ENCODE measurements around the gene CTPS1. TPM values are rescaled to one million over a fixed set of nuclear protein-coding genes. Genes with fewer than 3 reads are reported as not detected.

The CTPS1 gene
- total RNA-seq, 4 donors from 2014 or later: 19.6 to 47.4 (median 36.5) TPM

DNA sequence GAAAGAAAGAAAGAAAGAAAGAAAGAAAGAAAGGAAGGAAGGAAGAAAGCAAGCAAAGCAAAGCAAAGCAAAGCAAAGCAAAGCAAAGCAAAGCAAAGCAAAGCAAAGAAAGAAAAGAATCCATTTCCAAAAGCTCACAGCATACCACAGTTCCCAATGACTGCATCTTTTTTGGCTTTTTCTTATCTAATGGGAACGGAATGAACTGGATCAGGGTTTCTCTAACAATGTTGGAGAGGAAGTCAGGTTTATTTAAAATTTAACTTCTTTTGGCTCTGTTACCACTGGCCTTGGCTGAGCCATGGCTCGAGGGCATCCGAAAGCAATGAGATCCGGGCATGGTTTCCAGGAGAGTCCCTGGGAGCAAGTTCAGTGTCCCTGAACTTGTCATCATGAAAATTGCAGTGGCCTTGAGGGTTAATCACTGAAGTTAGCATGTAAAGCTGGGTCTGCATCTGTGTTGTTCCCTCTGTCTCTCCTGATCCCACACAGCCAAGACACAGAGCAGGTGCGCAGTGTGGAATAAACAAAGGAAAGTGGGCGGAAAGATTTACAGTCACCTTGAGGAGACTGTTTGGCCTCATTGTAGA is 34.6 kb upstream of the CTPS1 start:
- peaks cover 0 to 7% (median 0%) of the 10 kb centered on the region in 3 donors for H3K9me3 ChIP-seq
- peak; percentile 46 for TF ChIP-seq POLR2AphosphoS5 (IDR thresholded peaks at IDR 0.05)
- TF ChIP-seq, protein P1, sequence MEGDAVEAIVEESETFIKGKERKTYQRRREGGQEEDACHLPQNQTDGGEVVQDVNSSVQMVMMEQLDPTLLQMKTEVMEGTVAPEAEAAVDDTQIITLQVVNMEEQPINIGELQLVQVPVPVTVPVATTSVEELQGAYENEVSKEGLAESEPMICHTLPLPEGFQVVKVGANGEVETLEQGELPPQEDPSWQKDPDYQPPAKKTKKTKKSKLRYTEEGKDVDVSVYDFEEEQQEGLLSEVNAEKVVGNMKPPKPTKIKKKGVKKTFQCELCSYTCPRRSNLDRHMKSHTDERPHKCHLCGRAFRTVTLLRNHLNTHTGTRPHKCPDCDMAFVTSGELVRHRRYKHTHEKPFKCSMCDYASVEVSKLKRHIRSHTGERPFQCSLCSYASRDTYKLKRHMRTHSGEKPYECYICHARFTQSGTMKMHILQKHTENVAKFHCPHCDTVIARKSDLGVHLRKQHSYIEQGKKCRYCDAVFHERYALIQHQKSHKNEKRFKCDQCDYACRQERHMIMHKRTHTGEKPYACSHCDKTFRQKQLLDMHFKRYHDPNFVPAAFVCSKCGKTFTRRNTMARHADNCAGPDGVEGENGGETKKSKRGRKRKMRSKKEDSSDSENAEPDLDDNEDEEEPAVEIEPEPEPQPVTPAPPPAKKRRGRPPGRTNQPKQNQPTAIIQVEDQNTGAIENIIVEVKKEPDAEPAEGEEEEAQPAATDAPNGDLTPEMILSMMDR (IDR thresholded peaks at IDR 0.05): no peak
- H3K4me3 ChIP-seq: no peak overlapping the region
- no peaks in the 10 kb centered on the region for H3K27me3 ChIP-seq
- WGBS, 2 donors (ENCODE audit: low coverage in 1 of 2): 23 to 42% methylated on average over 2 to 6 of the region's 6 CpGs
- H3K36me3 ChIP-seq: no peaks in the 10 kb centered on the region
- H3K27ac ChIP-seq: peak overlapping the region; percentile 82 to 90 (median 86)
- peak; percentile 82 for ATAC-seq
- H3K4me1 ChIP-seq: peaks cover 0 to 33% (median 5%) of the 10 kb centered on the region in 3 donors

DNA sequence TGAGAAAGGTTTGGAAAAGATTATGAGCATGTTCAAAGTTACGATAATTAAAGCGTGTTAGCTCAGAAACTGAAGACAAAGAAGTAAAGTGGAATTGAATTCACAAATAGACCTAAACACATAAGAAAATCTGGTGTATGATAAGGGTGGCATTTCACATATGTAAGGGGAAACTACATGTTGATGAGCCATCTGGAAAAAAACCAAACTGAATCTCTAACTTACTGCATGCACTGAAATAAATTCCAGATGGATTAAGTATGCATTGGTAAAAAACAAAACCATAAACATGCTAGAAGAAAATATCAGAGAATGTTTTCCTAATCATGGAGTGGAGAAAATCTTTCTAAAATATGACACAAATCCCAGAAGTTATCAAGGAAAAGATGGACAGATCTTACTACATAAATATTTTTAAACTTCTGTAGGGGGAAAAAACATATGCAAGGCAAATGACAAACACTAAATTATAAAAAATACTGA is 34.0 kb upstream of the CTPS1 start:
- Histone ChIP-seq H3K27ac (peak overlapping the region; percentile 82 to 90 (median 86)), H3K27me3 (no peaks in the 10 kb centered on the region), H3K4me3 (no peak overlapping the region), H3K36me3 (no peaks in the 10 kb centered on the region), H3K9me3 (peaks cover 0 to 7% (median 0%) of the 10 kb centered on the region in 3 donors), H3K4me1 (peaks cover 0 to 33% (median 5%) of the 10 kb centered on the region in 3 donors)
- TF ChIP-seq, protein P1 (IDR thresholded peaks at IDR 0.05): no peak
- TF ChIP-seq POLR2AphosphoS5 (IDR thresholded peaks at IDR 0.05): no peak
- no peak for TF ChIP-seq POLR2A (IDR thresholded peaks at IDR 0.05)
- no peak for TF ChIP-seq EP300 (IDR thresholded peaks at IDR 0.05)
- 23 to 29% methylated on average over 2 of the region's 2 CpGs for WGBS, 2 donors (ENCODE audit: low coverage in 1 of 2)
- no peak for ATAC-seq

DNA sequence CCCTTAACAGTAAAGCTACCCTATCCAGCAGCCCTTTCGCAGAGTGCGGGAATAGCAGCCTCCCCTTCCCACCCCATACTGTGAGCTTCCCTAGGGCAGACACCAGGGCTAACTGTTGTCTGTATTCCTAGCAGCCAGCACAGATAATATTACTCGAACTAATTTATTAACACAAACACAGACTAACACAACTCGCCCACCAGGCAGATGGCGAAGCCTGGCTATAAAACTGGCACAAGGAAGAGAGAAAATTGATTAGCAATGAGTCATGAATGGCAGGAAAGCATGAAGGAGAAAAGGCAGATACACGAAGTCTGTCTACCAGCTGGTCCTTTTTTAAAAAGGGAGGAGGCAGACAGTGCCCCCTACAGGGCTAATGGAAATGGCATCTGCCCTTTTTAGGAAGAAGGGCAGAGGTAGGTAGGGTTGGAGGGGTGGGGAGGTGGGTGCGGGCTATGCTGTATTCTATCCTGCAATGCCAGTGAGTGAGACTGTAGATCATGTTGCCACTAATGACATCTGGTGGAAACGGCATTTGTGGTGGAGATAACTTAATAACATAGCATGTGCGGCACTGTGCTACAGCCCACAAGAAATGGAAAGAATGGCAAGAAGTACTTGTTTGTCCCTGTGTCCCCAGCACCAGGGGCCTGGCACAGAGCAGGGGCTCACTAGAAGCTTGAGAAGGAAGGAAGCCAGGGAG is 30.6 kb upstream of the CTPS1 start:
- peaks cover 5% of the 10 kb centered on the region for H3K27me3 ChIP-seq
- H3K9me3 ChIP-seq: peaks cover 0 to 7% (median 0%) of the 10 kb centered on the region in 3 donors
- no peak for ATAC-seq
- H3K4me1 ChIP-seq: peaks cover 0 to 35% (median 5%) of the 10 kb centered on the region in 3 donors
- 47 to 60% methylated on average over 5 to 9 of the region's 9 CpGs for WGBS, 2 donors (ENCODE audit: low coverage in 1 of 2)
- H3K27ac ChIP-seq: no peak overlapping the region
- H3K36me3 ChIP-seq: no peaks in the 10 kb centered on the region
- no peak overlapping the region for H3K4me3 ChIP-seq
- TF ChIP-seq, protein P1 (IDR thresholded peaks at IDR 0.05): peak; percentile 32 to 71 (median 52)
- TF ChIP-seq POLR2AphosphoS5 (IDR thresholded peaks at IDR 0.05) (no peak), EP300 (IDR thresholded peaks at IDR 0.05) (no peak), POLR2A (IDR thresholded peaks at IDR 0.05) (no peak)

DNA sequence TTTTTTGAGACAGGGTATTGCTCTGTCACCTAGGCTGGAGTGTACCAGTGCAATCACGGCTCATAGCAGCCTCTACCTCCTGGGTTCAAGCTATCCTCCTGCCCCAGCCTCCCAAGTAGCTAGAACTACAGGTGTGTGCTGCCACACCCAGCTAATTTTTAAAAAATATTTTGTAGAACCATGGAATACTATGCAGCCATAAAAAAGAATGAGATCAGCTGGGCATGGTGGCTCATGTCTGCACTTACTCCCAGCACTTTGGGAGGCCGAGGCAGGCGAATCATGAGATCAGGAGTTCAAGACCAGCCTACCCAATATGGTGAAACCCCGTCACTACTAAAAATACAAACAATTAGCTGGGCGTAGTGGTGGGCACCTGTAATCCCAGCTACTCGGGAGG is 29.9 kb upstream of the CTPS1 start:
- Histone ChIP-seq H3K27me3 (peaks cover 9% of the 10 kb centered on the region), H3K4me1 (peaks cover 0 to 28% (median under 1%) of the 10 kb centered on the region in 3 donors), H3K4me3 (no peak overlapping the region), H3K27ac (no peak overlapping the region), H3K9me3 (peaks cover 0 to 7% (median 0%) of the 10 kb centered on the region in 3 donors), H3K36me3 (no peaks in the 10 kb centered on the region)
- WGBS, 2 donors (ENCODE audit: low coverage in 1 of 2): 85 to 88% methylated on average over 3 to 5 of the region's 6 CpGs
- TF ChIP-seq, protein P1 (IDR thresholded peaks at IDR 0.05): no peak
- TF ChIP-seq POLR2AphosphoS5 (IDR thresholded peaks at IDR 0.05) (no peak), POLR2A (IDR thresholded peaks at IDR 0.05) (no peak), EP300 (IDR thresholded peaks at IDR 0.05) (no peak)
- no peak for ATAC-seq

Measured in gastroesophageal sphincter (tissue), 4 donors.